ENCODE data around the gene AGAP2. TPM values are rescaled to one million over a fixed set of nuclear protein-coding genes. Genes with fewer than 3 reads are reported as not detected.

The AGAP2 gene
- total RNA-seq, 2 experiments from 2014 or later, result 21.0 to 21.2 TPM

DNA sequence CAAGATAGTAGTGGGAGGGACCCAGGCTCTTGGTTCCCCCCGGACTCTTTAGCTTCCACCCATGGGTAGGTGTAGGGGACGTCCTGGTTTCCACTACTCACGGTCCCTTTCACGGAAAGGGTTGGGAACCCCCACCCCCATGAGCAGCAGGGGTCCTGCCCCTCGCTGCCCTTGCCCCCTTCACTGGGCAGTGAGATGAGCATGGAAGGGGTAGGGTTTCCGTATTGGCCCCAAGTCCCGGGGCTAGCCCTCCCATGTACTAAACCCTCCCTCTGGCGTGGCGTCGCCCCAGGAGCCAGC lies 12.7 kb downstream of the AGAP2 start:
- Histone ChIP-seq H3K27me3 (ENCODE audit: control insufficient read depth in 1 of 2, insufficient read depth in 2 of 2, low read length in 2 of 2) (no peaks in the 10 kb centered on the region), H3K4me1 (ENCODE audit: insufficient read depth, low read length) (peaks cover 10% of the 10 kb centered on the region), H3K9me3 (ENCODE audit: control insufficient read depth in 1 of 2, insufficient read depth in 1 of 2, low read length in 2 of 2) (peaks cover 0 to 12% of the 10 kb centered on the region in 2 experiments), H3K36me3 (ENCODE audit: insufficient read depth, low read length) (peaks cover 49% of the 10 kb centered on the region), H3K27ac (ENCODE audit: low read depth in 1 of 2, low read length in 2 of 2) (no peak overlapping the region), H3K4me3 (ENCODE audit: low read length) (no peak overlapping the region)
- Mint-ChIP-seq H3K27ac (peak overlapping the region; percentile 17), H3K27me3 (no peaks in the 10 kb centered on the region), H3K9me3 (no peaks in the 10 kb centered on the region), H3K4me1 (ENCODE audit: low read depth) (peaks cover 21% of the 10 kb centered on the region), H3K36me3 (ENCODE audit: low read depth) (peaks cover 73% of the 10 kb centered on the region), H3K4me3 (no peak overlapping the region)
- TF ChIP-seq, protein P1, sequence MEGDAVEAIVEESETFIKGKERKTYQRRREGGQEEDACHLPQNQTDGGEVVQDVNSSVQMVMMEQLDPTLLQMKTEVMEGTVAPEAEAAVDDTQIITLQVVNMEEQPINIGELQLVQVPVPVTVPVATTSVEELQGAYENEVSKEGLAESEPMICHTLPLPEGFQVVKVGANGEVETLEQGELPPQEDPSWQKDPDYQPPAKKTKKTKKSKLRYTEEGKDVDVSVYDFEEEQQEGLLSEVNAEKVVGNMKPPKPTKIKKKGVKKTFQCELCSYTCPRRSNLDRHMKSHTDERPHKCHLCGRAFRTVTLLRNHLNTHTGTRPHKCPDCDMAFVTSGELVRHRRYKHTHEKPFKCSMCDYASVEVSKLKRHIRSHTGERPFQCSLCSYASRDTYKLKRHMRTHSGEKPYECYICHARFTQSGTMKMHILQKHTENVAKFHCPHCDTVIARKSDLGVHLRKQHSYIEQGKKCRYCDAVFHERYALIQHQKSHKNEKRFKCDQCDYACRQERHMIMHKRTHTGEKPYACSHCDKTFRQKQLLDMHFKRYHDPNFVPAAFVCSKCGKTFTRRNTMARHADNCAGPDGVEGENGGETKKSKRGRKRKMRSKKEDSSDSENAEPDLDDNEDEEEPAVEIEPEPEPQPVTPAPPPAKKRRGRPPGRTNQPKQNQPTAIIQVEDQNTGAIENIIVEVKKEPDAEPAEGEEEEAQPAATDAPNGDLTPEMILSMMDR (IDR thresholded peaks at IDR 0.05), result no peak
- ATAC-seq (ENCODE audit: poor library complexity) (no peak), DNase-seq (no peak)
- intact Hi-C loops (cut with DNase I, micrococcal nuclease), result no loop called here
- POLR2A ChIA-PET, result interaction anchor here (0.9 kb wide), 1 partner anchor 11 kb away, joined by 3 read pairs; no protein-coding TSS in a partner anchor
- CTCF ChIA-PET, result no interaction called here

DNA sequence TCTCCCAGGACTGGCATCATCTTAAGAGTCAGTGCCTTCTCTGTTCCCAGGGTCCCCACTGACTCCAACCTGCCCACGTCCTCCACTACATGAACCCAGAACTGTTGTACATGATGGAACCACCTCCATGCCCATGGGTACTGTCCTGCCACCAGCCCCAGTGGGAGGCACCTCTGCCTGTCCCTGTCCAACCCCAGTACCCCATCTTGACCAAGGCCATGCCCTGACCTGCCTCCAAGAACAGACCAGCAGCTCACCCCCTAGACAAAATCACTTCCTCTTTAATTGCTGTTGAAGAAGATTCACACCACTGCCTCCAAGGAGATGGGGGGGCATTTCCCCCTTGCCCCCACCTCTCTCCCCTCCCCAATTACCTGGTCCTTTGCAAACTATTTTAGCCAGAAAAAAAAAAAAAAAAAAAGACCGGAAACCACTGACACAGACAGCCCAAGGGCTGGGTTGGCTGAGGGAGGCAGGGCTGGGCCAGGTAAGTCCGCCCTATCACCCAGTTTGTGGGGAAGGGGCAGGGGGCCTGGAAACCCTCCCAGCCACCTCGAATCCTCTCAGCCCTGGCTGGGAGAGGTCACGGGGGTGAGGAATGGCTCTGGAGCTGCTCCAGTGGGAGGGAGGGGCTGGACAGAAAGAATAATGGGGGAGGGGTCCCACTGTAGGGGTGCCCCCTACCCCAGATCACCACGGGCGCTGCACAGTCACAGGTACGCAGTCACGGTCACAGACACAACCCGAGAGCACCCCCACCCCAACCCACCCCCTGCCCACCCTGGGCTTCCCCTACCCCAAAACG lies 13.4 kb downstream of the AGAP2 start:
- Histone ChIP-seq H3K27ac (ENCODE audit: low read depth in 1 of 2, low read length in 2 of 2) (peak overlapping the region in 1 of 2 donors; percentile 31), H3K9me3 (ENCODE audit: control insufficient read depth in 1 of 2, insufficient read depth in 1 of 2, low read length in 2 of 2) (peaks cover 0 to 12% of the 10 kb centered on the region in 2 experiments), H3K27me3 (ENCODE audit: control insufficient read depth in 1 of 2, insufficient read depth in 2 of 2, low read length in 2 of 2) (no peaks in the 10 kb centered on the region), H3K36me3 (ENCODE audit: insufficient read depth, low read length) (peaks cover 49% of the 10 kb centered on the region), H3K4me3 (ENCODE audit: low read length) (no peak overlapping the region), H3K4me1 (ENCODE audit: insufficient read depth, low read length) (peaks cover 10% of the 10 kb centered on the region)
- H3K27me3 Mint-ChIP-seq, result no peaks in the 10 kb centered on the region
- TF ChIP-seq, protein P1 (IDR thresholded peaks at IDR 0.05), result no peak
- peak in 1 of 14 experiments; percentile 28 for DNase-seq
- ATAC-seq (ENCODE audit: poor library complexity), result no peak
- peaks cover 21% of the 10 kb centered on the region for H3K4me1 Mint-ChIP-seq (ENCODE audit: low read depth)
- peaks cover 72% of the 10 kb centered on the region for H3K36me3 Mint-ChIP-seq (ENCODE audit: low read depth)
- H3K4me3 Mint-ChIP-seq, result no peak overlapping the region
- H3K27ac Mint-ChIP-seq, result peak overlapping the region; percentile 59
- ChIA-PET POLR2A (interaction anchor here (1.3 to 1.5 kb wide), 2 partner anchors 16 to 32 kb away, joined by 4 to 10 read pairs; no protein-coding TSS in a partner anchor), CTCF (no interaction called here)
- intact Hi-C loops (cut with DNase I, micrococcal nuclease), result no loop called here
- no peaks in the 10 kb centered on the region for H3K9me3 Mint-ChIP-seq

GRCh38 chr12:57724003-57724935 lies 14.3 kb downstream of the AGAP2 start:
- no peak overlapping the region for H3K4me3 Mint-ChIP-seq
- TF ChIP-seq, protein P1 (IDR thresholded peaks at IDR 0.05), result no peak
- Histone ChIP-seq H3K27me3 (ENCODE audit: control insufficient read depth in 1 of 2, insufficient read depth in 2 of 2, low read length in 2 of 2) (no peaks in the 10 kb centered on the region), H3K27ac (ENCODE audit: low read depth in 1 of 2, low read length in 2 of 2) (peak overlapping the region in 1 of 2 donors; percentile 31), H3K4me1 (ENCODE audit: insufficient read depth, low read length) (peaks cover 10% of the 10 kb centered on the region), H3K9me3 (ENCODE audit: control insufficient read depth in 1 of 2, insufficient read depth in 1 of 2, low read length in 2 of 2) (peaks cover 0 to 12% of the 10 kb centered on the region in 2 experiments), H3K4me3 (ENCODE audit: low read length) (no peak overlapping the region), H3K36me3 (ENCODE audit: insufficient read depth, low read length) (peaks cover 49% of the 10 kb centered on the region)
- H3K27ac Mint-ChIP-seq, result peak overlapping the region; percentile 67
- peak in 2 of 14 experiments; percentile 14 to 30 for DNase-seq
- ATAC-seq (ENCODE audit: poor library complexity), result no peak
- H3K9me3 Mint-ChIP-seq, result no peaks in the 10 kb centered on the region
- peaks cover 26% of the 10 kb centered on the region for H3K4me1 Mint-ChIP-seq (ENCODE audit: low read depth)
- CTCF ChIA-PET, result no interaction called here
- H3K27me3 Mint-ChIP-seq, result no peaks in the 10 kb centered on the region
- intact Hi-C loops (cut with DNase I, micrococcal nuclease), result no loop called here
- peaks cover 69% of the 10 kb centered on the region for H3K36me3 Mint-ChIP-seq (ENCODE audit: low read depth)
- POLR2A ChIA-PET, result interaction anchor here (1.3 to 1.5 kb wide), 2 partner anchors 17 to 31 kb away, joined by 4 to 10 read pairs; no protein-coding TSS in a partner anchor

Data from CD4-positive, alpha-beta T cell (primary cell).